Mesothelial cell of epicardium (in vitro differentiated cells): ENCODE results near the gene SVIL. TPM values are rescaled to one million over a fixed set of nuclear protein-coding genes. Genes with fewer than 3 reads are reported as not detected.

Source experiments
- DNase-seq, 2 experiments: peaks; one replicate each; pipeline ENCODE4 v3.0.0; 2021; ENCODE audit warnings: low spot score in 2 of 2; ENCODE audit not compliant: unreplicated experiment in 2 of 2
- H3K27ac Mint-ChIP-seq: 2 replicates; pipeline ENCODE4 v1.8.0; 2021; ENCODE audit warnings: mixed read lengths
- H3K27me3 Mint-ChIP-seq: 2 replicates; pipeline ENCODE4 v1.8.0; 2021; ENCODE audit warnings: low read depth, mixed read lengths
- H3K36me3 Mint-ChIP-seq: 2 replicates; pipeline ENCODE4 v1.8.0; 2021; ENCODE audit warnings: mixed read lengths
- H3K4me1 Mint-ChIP-seq: 2 replicates; pipeline ENCODE4 v1.8.0; 2021; ENCODE audit warnings: mixed read lengths
- H3K4me3 Mint-ChIP-seq: 2 replicates; pipeline ENCODE4 v1.8.0; 2021; ENCODE audit warnings: mild to moderate bottlenecking, moderate library complexity, mixed read lengths
- H3K9me3 Mint-ChIP-seq: 2 replicates; pipeline ENCODE4 v1.8.0; 2021; ENCODE audit warnings: mixed read lengths
- total RNA-seq: library from RNA; stranded (reverse); gene quantifications from 3 replicates; pipeline ENCODE4 v1.2.1, GENCODE V29; 2021
- TF ChIP-seq, protein P1 (sequence below): fragments of 200-600 bp; sonication (generic); IDR thresholded peaks from one replicate; pipeline ENCODE4 v1.5.0; 2021; ENCODE audit warnings: antibody characterized with exemption; ENCODE audit not compliant: unreplicated experiment

The SVIL gene
- total RNA-seq, 1 donor from 2014 or later = 293 TPM

DNA sequence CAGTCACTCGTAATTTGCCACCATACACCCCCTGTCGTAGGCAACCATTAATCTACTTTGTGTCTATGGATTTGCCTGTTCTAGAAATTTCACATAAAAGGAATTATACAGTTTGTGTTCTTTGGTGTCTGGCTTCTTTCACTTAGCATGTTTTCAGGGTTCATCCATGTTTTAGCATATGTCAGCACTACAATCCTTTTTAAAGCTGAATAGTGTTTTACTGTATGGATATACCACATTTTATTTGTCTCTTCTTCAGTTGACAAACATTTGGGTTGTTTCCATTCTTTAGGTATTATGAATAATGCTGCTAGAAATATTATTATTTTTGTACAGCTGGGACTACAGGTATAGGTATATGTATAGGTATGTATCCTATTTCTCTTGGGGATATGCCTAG, 17.4 kb upstream of the SVIL start:
- Mint-ChIP-seq H3K4me3 (no peak overlapping the region), H3K27me3 (no peaks in the 10 kb centered on the region), H3K27ac (no peak overlapping the region), H3K36me3 (peaks cover 69% of the 10 kb centered on the region), H3K4me1 (peaks cover 18% of the 10 kb centered on the region), H3K9me3 (peaks cover 40% of the 10 kb centered on the region)
- DNase-seq = no peak
- TF ChIP-seq, protein P1, sequence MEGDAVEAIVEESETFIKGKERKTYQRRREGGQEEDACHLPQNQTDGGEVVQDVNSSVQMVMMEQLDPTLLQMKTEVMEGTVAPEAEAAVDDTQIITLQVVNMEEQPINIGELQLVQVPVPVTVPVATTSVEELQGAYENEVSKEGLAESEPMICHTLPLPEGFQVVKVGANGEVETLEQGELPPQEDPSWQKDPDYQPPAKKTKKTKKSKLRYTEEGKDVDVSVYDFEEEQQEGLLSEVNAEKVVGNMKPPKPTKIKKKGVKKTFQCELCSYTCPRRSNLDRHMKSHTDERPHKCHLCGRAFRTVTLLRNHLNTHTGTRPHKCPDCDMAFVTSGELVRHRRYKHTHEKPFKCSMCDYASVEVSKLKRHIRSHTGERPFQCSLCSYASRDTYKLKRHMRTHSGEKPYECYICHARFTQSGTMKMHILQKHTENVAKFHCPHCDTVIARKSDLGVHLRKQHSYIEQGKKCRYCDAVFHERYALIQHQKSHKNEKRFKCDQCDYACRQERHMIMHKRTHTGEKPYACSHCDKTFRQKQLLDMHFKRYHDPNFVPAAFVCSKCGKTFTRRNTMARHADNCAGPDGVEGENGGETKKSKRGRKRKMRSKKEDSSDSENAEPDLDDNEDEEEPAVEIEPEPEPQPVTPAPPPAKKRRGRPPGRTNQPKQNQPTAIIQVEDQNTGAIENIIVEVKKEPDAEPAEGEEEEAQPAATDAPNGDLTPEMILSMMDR = no peak

DNA sequence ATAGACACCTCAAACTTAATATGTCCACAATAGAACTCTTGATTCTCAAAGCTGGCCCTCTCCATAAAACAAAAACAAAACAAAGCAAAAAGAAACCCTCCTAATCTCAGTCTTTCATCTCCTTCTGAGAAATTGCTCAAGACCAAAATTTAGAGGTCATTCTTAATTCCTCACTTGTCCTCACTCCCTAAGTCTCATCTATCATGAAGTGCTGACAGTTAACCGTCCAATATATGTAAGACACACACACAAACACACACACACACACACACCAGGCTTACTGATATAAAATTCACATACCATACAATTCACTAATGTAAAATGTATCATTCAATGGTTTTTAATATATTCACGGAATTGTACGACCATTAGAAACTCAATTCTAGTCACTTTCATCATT, 17.0 kb upstream of the SVIL start:
- H3K27me3 Mint-ChIP-seq = no peaks in the 10 kb centered on the region
- TF ChIP-seq, protein P1 = no peak
- H3K4me1 Mint-ChIP-seq = peaks cover 21% of the 10 kb centered on the region
- H3K27ac Mint-ChIP-seq = peak overlapping the region; percentile 1
- peaks cover 65% of the 10 kb centered on the region for H3K36me3 Mint-ChIP-seq
- H3K4me3 Mint-ChIP-seq = no peak overlapping the region
- no peak for DNase-seq
- H3K9me3 Mint-ChIP-seq = peaks cover 38% of the 10 kb centered on the region

DNA sequence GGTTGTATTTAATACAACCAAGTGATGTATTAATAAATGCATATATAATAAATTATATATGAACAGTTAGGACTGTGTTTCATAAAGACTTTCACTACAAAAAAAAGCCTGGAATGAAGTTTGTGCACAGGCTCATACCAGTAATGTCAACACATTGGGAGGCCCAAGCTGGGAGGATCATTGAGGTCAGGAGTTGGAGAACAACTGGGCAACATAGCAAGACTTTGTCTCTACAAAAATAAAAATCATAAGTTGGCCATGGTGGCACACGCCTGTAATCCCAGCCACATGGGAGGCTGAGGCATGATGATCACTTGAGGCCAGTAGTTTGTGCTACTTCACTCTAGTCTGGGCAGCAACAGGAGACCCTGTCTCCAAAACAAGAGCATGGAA, 15.8 kb upstream of the SVIL start:
- no peak overlapping the region for H3K4me3 Mint-ChIP-seq
- peaks cover 34% of the 10 kb centered on the region for H3K4me1 Mint-ChIP-seq
- no peaks in the 10 kb centered on the region for H3K27me3 Mint-ChIP-seq
- H3K36me3 Mint-ChIP-seq = peaks cover 53% of the 10 kb centered on the region
- DNase-seq = no peak
- H3K27ac Mint-ChIP-seq = no peak overlapping the region
- peaks cover 31% of the 10 kb centered on the region for H3K9me3 Mint-ChIP-seq
- TF ChIP-seq, protein P1 = no peak

GRCh38 chr10:29649561-29650551, 15.1 kb upstream of the SVIL start:
- H3K4me1 Mint-ChIP-seq = peaks cover 37% of the 10 kb centered on the region
- H3K4me3 Mint-ChIP-seq = no peak overlapping the region
- no peak for DNase-seq
- TF ChIP-seq, protein P1 = no peak
- H3K36me3 Mint-ChIP-seq = peaks cover 46% of the 10 kb centered on the region
- H3K27me3 Mint-ChIP-seq = no peaks in the 10 kb centered on the region
- no peak overlapping the region for H3K27ac Mint-ChIP-seq
- peaks cover 24% of the 10 kb centered on the region for H3K9me3 Mint-ChIP-seq

DNA sequence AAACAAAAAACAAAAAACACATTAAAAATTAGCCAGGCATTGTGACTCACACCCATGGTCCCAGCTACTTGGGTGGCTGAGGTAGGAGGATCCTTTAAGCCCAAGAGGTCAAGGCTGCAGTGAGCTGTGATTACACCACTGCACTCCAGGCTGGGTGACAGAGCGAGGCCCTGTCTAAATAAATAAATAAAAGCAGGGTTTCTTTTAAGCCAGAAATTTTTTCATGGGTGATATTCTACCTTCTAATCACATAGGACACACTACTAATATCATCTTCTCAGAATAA, 14.2 kb upstream of the SVIL start:
- no peaks in the 10 kb centered on the region for H3K27me3 Mint-ChIP-seq
- H3K9me3 Mint-ChIP-seq = peaks cover 22% of the 10 kb centered on the region
- TF ChIP-seq, protein P1 = no peak
- peaks cover 47% of the 10 kb centered on the region for H3K36me3 Mint-ChIP-seq
- DNase-seq = no peak
- no peak overlapping the region for H3K4me3 Mint-ChIP-seq
- peaks cover 46% of the 10 kb centered on the region for H3K4me1 Mint-ChIP-seq
- H3K27ac Mint-ChIP-seq = peak overlapping the region; percentile 74
